ENCODE measurements around the gene GAB4.

Gene GAB4

GRCh38 chr22:16975155-16975885 is 32.7 kb downstream of the GAB4 start:
- DNase-seq, result no peak

GRCh38 chr22:16974298-16975084 is 33.5 kb downstream of the GAB4 start:
- no peak for DNase-seq

- DNase-seq, result no peak
These were observed 34.3 kb downstream of the GAB4 start for GRCh38 chr22:16973591-16974297.

- no peak for DNase-seq
These were observed 35.7 kb downstream of the GAB4 start for GRCh38 chr22:16972311-16972710.

- DNase-seq, result no peak
These were observed 37.6 kb downstream of the GAB4 start for GRCh38 chr22:16970446-16970845.

GRCh38 chr22:16969508-16970327 is 38.3 kb downstream of the GAB4 start:
- no peak for DNase-seq

- DNase-seq, result no peak
These were observed 39.8 kb downstream of the GAB4 start for GRCh38 chr22:16968218-16968595.

GRCh38 chr22:16967453-16968217 is 40.4 kb downstream of the GAB4 start:
- no peak for DNase-seq

- no peak for DNase-seq
These were observed 41.8 kb downstream of the GAB4 start for GRCh38 chr22:16966251-16966650.

GRCh38 chr22:16965560-16965959 is 42.5 kb downstream of the GAB4 start:
- no peak for DNase-seq

GRCh38 chr22:16965083-16965482 is 42.9 kb downstream of the GAB4 start:
- no peak for DNase-seq

GRCh38 chr22:16964366-16964765 is 43.7 kb downstream of the GAB4 start:
- DNase-seq, result no peak

GRCh38 chr22:16963189-16963945 is 44.7 kb downstream of the GAB4 start:
- DNase-seq, result no peak

- DNase-seq, result no peak
These were observed 45.5 kb downstream of the GAB4 start for GRCh38 chr22:16962501-16962900.

GRCh38 chr22:16961477-16962186 is 46.4 kb downstream of the GAB4 start:
- DNase-seq, result no peak

GRCh38 chr22:16960884-16961249 is 47.2 kb downstream of the GAB4 start:
- DNase-seq, result no peak

GRCh38 chr22:16960220-16960883 is 47.7 kb downstream of the GAB4 start:
- DNase-seq, result no peak

- no peak for DNase-seq
These were observed 48.6 kb downstream of the GAB4 start for GRCh38 chr22:16959345-16959930.

GRCh38 chr22:16958475-16958874 is 49.5 kb downstream of the GAB4 start:
- no peak for DNase-seq

GRCh38 chr22:16957781-16958180 is 50.2 kb downstream of the GAB4 start:
- no peak for DNase-seq

Measured in activated naive CD4-positive, alpha-beta T cell treated with anti-CD3 and anti-CD28 coated beads, Interleukin-2, amount 50 U/mL, for 16 hours (primary cell).